ENCODE measurements around the gene VWA7.

DNA sequence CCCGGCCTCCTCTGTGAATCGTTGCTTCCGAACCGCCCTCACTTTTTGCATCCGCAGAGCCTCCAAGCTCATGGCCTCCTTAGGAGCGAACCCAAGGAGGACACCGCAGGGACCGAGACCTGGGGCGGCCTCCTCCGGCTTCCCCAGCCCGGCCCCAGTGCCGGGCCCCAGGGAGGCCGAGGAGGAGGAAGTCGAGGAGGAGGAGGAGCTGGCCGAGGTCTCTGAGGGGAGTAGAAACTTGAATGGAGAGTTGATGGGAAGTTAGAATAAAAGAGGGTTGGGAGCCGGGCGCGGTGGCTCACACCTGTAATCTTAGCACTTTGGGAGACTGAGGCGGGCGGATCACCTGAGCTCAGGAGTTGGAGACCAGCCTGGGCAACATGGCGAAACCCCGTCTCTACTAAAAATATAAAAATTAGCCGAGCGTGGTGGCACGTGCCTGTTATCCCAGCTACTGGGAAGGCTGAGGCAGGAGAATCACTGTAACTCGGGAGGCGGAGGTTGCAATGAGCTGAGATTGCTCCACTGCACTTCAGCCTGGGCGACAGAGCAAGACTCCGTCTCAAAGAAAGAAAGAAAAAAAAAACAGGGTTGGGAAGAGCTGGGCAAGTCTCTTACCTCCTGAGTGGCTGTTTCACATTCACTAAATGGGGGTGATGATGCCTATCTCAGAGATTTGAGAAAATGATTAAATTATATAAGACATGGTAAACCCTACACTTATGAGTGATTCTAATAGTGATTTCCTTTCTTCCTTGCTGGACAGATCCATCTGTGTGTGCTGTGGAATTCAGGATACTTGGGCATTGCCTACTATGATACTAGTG is 36.5 kb downstream of the VWA7 start:
- no peak for TF ChIP-seq POLR2A (IDR thresholded peaks at IDR 0.05)
- TF ChIP-seq, protein P1, sequence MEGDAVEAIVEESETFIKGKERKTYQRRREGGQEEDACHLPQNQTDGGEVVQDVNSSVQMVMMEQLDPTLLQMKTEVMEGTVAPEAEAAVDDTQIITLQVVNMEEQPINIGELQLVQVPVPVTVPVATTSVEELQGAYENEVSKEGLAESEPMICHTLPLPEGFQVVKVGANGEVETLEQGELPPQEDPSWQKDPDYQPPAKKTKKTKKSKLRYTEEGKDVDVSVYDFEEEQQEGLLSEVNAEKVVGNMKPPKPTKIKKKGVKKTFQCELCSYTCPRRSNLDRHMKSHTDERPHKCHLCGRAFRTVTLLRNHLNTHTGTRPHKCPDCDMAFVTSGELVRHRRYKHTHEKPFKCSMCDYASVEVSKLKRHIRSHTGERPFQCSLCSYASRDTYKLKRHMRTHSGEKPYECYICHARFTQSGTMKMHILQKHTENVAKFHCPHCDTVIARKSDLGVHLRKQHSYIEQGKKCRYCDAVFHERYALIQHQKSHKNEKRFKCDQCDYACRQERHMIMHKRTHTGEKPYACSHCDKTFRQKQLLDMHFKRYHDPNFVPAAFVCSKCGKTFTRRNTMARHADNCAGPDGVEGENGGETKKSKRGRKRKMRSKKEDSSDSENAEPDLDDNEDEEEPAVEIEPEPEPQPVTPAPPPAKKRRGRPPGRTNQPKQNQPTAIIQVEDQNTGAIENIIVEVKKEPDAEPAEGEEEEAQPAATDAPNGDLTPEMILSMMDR (IDR thresholded peaks at IDR 0.05): no peak

Measured in heart left ventricle (tissue), 13 donors.